Measurements from ENCODE around the gene GALNT18.
A peak's percentile ranks its signal among the peaks of the same experiment; 100 is the strongest.

The GALNT18 gene

DNA sequence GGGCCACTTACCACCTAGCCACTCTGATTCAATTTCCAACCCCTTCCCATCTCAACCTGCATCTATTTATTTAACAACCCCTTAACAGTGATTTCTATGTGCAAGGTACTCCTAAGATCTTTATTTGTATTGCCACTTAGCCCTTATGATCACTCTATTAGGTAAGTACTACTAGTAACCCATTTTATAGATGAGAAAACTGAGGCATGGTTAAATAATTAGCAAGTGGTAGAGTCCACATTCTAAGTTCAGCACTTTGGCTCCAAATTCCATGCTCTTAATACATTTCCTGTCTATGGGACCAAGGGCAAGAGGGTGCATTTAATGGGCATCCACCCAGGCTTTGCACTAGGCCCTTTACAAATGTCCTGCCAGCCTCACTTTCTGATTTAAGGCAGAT, 230.6 kb downstream of the GALNT18 start:
- intact Hi-C loops (cut with DNase I) = no loop called here
- DNase-seq = no peak

DNA sequence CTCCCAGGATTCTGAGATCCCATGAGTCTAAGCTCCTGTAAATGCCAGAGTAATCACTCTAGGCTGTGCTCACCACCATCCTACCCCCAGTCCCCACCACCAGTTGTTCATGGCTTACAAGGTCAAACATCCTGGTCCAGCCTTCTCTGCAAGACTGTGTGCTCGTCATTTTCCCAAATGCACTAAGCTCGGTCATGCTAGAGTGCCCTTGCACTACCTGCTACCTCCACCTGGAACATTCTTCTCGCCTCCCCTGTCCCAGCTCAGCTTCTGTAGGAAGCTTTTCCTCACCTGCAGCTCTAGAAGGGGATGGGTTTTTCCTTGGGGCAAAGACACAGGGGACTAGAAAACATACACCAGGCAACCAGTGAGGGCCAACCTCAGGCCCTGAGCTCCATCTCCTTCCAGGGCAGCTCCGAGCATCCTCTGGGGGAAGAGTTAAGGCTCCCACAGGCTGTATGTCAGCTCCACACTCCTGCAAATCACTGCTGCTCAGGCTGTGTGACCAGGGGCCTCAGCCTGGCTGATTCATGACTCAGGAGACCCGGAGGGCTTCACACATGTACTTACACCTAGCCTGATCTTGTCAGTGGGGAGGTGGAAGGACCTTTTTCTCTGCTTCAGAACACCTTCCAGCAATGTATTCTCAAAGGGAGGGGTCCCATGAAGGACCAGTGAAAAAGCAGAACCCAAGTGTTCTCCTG, 231.6 kb downstream of the GALNT18 start:
- intact Hi-C loops (cut with DNase I) = no loop called here
- no peak for DNase-seq

DNA sequence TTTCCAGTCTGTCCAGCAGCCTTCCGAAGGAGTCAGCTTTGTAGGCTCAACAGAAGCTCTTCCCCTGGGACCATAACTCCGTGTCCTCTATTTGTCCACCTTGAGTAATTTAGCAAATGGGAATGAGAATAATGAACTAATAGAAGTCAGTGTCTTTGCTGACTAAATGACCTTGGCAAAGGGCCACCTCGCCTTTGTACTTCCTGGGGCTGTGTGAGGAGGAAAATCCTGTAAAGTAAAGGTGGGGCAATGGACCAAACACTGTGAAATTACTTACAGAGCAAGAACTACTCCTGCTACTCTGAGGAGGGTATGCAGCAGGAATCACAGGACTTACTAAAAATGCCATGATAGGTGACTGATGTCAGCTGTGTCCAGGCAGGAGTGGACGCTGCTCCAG, 232.6 kb downstream of the GALNT18 start:
- DNase-seq = no peak
- intact Hi-C loops (cut with DNase I) = no loop called here

DNA sequence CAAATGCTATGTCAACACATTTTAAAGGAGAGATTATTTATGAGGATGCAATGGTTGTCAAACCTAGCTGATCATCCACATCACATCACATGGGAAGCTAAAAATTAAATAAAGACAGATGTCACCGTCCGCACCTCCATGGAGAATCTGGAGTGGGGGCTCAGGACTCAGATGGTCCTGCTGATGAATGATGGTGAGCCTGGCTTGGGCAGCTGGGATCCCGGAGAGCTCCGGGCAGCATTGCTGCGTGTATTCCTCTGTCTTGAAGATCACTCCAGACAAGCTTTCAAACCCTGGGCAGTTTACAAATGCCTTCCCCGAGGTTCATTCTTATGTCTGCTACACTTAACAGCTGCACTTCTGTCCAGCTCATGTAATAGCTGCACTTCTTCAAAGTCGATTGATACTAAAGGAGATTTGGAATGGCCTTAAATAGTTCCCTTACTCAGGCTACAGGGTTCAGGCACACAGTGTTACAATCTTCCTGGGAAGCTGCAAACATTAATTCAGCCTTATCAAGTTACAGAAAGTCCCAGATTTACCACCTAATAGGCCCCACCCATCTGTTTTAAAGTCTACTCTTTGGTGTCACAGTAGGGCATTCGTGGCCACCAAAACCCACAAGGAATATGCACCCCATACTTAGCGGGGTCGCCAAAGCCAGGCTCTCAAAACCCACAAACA, 234.0 kb downstream of the GALNT18 start:
- intact Hi-C loops (cut with DNase I) = no loop called here
- no peak for DNase-seq

DNA sequence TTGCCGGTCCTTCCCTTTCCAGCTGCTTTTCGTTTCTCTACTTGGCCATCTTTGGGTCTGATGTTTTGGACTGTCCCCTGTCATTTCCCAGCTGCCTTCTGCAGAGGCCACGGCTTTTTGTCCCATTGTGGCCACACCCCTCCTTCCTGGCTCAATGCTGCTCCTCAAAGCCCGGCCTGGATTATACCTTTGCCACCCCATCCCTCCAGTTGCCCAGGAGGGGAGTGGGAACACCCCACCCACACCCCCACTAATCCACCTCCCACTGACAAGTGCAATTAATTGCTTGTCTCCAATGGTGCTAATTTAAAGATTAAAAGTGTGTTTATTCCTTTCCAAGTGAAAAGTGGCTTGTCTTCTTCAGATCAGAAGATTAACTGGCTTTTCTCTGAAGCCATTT, 234.6 kb downstream of the GALNT18 start:
- DNase-seq = peak in 1 of 42 donors; percentile 37
- intact Hi-C loops (cut with DNase I) = no loop called here

- peak in 1 of 42 donors; percentile 16 for DNase-seq
Measured at GRCh38 chr11:11384829-11385228, 237.0 kb downstream of the GALNT18 start.

DNA sequence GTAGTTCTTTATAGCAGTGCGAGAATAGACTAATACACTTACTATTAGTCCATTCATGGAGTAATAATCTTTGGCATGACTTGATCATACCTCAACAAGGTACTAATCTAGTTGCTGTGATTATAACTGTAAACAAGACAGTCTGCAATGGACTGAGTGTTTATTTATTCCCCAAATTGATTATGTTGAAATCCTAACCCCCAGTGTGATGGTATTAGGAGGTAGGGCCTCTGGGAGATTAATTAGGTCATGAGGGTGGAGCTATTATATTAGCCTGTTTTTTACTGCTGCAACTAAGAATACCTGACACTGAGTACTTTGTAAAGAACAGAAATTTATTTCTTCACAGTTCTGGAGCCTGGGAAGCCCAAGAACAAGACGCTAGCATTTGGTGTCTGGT, 237.8 kb downstream of the GALNT18 start:
- intact Hi-C loops (cut with DNase I) = no loop called here
- DNase-seq = no peak

More at GRCh38 chr11:11384829-11385228, 237.0 kb downstream of the GALNT18 start:
- intact Hi-C loops (cut with DNase I) = no loop called here

DNA sequence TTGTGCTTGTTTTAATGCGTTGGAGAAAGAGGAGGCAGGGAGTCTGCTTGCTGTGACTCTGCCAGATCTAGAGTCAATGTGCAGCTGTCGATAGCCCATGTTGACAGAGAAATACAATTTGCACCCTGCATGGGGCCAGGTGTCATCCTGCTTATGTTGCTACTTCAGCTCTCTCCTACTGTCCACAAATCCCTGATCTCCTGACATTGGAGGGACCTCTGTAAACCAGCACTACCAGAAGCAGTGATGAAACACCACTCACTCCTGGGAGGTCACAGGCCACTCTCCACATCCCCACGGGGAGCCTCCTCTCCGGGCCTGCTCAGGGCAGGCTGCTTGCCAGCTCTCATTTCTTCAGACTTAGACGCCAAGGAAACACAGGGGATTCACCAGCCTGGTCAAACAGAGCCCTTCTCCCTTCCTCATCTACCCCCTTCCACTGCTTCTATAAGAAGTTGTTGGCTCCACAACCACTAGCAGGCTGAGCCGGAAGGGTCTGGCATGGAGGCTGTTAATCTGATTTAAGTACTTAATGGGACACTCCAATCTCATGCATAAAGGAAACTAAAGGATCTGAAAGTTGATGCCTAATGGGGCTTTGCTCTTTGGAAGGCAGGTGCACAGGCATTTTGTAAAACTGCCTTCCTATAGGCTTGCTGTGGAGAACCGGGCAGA, 238.8 kb downstream of the GALNT18 start:
- DNase-seq = peak in 1 of 42 donors; percentile 29
- intact Hi-C loops (cut with DNase I) = no loop called here

- intact Hi-C loops (cut with DNase I) = no loop called here
- DNase-seq = peak in 1 of 42 donors; percentile 14
Measured at GRCh38 chr11:11381471-11382105, 240.2 kb downstream of the GALNT18 start.

DNA sequence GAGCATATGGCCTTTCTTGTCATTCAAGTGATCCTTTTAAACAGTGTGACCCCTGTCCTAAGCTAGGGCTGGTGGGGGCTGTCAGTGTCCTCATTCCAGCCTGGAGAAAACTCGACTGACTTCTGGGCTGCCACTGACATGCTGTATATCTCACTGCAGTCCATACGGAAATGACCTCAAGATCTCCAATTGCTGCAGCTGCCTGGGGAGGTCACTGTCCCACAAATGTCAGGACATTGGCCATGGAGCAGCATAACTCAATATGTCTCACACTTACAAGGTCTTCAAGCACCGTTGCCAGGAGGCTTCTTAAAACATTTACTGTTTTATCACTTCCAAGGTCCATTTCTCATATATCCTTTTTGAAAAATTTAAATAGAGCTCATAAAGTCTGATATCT, 240.9 kb downstream of the GALNT18 start:
- DNase-seq = peak in 1 of 42 donors; percentile 39
- intact Hi-C loops (cut with DNase I) = no loop called here

- DNase-seq = peak in 1 of 42 donors; percentile 8
- intact Hi-C loops (cut with DNase I) = no loop called here
Measured at GRCh38 chr11:11380340-11380739, 241.5 kb downstream of the GALNT18 start.

DNA sequence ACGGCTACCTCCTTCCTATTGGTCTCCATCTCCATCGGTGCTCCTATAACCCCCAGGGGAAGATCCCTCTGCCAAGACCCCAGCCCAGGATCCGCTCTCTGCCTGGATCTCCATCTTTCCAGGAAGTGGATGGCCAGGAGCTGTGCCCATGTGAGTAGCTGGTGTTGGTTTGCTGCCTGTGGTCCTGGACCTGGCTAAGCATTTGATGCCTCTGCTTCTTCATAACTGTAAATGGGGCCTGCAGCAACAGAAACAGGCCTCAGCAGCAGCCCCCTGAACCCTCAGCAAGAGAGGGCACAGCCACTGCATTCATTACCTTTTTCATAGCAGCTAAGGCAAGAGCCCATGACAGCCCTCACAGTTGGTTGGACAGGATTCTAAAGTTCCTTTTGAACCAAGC, 242.1 kb downstream of the GALNT18 start:
- peak in 1 of 42 donors; percentile 26 for DNase-seq
- intact Hi-C loops (cut with DNase I) = no loop called here

DNA sequence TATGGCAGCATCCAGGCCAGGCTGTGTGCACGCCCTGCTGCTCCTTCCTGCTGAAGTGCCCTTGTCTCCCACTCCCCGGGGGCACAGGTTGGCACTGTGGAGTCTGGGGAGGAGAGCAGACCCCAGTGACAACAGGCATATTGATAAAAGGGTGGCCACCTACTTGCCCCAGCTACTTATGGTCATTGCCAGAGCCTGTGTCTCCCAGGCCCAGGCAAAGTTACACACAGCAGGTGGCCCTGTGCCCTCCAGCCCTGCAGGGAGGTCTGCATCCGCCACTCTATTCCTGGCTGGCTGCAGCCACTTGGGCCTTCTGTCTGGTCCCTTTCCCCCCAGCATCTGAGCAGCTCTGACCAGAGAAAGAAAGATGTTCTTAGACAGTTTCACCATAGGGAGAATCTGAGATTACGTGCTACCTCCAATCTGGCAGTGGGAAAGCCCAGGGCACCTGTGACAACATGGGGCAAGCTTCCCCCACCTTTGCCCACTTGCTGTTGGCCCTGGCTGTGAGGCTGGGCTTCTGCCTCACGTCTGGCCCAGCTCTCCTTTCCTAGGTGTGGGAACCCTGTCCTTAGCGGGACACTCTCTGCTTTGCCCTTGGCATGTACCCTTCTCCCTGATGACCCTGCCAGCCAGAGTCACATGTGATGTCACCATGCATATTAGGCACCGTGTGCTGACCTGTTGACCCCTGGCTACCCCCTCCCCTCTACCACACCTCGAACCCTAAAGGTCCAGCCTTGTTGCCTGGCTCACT, 243.4 kb downstream of the GALNT18 start:
- intact Hi-C loops (cut with DNase I) = no loop called here
- DNase-seq = peak in 1 of 42 donors; percentile 30

DNA sequence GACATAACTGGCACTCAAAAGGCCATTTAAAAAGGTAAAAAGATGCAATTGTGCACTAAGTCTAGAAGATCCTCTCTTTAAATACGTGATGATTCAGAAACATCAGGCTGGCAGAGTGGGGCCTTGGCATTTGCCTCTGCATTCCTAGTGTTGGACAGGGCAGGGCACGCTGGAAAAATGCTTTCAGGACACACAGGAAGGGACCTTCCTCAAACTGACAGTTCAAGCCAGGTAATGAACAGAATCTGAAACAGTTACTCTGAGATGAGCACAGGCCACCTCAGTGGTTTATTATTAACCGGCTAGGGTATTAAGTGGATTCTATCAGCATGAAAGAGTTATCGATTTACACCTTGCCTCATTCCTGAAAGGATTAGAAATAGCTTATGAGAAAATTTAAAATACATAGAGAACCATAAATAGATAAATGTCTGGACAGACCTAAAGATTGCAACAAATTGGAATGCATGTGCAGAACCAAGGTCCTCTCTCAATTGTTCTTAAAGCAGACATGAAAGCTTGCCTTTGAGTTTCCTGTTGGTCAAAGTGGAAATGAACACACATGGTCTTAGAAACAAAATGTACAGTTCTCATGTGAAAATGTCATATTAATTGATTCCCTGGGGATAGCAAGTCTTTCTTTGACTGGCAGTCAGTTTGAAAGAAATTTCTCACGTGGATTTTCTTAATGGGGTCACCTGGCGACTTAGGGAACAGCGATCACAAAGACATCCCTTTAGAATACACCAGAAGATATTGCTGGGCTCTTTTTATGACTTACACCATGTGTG, 247.3 kb downstream of the GALNT18 start:
- intact Hi-C loops (cut with DNase I) = no loop called here
- DNase-seq = peak in 1 of 42 donors; percentile 2

GRCh38 chr11:11373934-11374333, 247.9 kb downstream of the GALNT18 start:
- no peak for DNase-seq

DNA sequence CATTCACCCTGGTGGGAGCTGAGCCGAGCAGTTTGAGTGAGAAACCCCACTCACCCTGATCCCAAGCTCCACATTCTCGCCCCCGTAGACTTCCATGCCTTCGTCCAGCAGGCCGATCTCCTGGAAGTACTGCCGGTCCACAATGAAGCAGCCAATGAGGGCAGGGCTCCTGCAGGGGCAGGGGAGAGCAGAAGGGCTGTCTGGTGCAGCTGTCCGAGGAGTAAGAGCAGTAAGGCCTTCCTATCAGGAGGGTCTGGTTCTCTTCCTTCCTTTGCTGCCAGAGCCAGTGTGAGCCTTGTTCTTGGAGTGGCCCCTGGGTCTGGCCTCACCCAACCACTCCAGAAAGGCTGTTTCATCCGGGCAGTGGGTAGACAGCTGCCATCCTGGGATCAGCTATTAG, 249.3 kb downstream of the GALNT18 start:
- intact Hi-C loops (cut with DNase I) = no loop called here

More at GRCh38 chr11:11373934-11374333, 247.9 kb downstream of the GALNT18 start:
- intact Hi-C loops (cut with DNase I) = no loop called here

DNA sequence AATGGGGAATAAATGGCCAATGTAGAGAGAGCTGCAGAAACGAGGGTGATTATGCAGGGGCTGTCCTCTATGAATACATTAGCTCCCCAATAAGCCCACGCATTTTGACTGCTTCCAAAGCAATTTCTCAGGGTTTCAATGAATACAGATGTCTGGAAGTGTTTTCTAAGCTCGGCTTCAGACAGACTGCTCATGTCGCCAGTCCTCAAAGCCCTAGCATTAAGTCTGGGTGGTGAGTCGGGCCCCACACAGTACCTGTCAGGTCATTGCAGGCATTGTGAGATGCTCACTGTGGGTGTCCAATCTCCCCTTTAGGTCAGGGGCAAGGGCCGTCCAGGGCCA, 250.9 kb downstream of the GALNT18 start:
- peak in 1 of 42 donors; percentile 38 for DNase-seq
- intact Hi-C loops (cut with DNase I) = no loop called here

More for the DNA sequence above, 249.3 kb downstream of the GALNT18 start:
- DNase-seq = no peak

DNA sequence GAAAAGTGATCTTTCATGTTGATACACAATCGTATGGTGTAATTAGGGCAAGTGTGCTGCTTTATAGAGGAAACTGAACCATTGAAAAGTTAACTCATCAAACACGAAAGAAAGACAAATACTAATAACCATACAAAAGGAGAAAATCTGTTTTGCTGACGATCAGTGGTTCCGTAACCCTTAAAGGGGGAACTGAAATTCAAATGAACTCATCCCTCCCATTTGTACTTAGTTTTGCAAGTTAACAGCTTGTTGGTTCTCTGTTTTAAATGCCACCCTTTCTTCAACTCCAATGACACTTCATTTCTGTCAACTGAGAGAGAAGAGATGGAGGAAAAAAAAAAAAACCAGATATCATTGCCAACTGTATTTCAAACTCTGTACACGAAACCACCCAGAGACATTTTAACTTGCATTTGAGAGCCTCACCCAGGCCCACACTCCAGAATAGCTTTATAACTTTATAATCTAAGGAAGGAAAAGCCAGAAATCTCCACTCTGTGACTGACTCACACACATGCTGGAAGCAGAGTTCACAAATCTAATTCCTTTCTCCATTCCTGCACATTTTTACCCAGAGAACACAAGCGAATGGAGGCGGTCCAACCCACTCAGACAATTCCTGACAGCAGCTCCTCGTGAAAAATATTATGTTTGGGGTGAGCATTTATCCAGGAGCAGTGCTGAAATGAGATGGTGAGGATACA, 251.4 kb downstream of the GALNT18 start:
- DNase-seq = peak in 29 of 42 donors; percentile 15 to 77 (median 46)
- intact Hi-C loops (cut with DNase I) = no loop called here
